ENCODE data around the gene TRIO. TPM values are rescaled to one million over a fixed set of nuclear protein-coding genes. Genes with fewer than 3 reads are reported as not detected.
"Not testable (repeated sequence)": the region's sequence is repeated elsewhere in the genome, so short reads cannot be mapped to it uniquely, and the experiment has no call there.

The TRIO gene
- total RNA-seq, 3 donors from 2014 or later, result 4.6 to 6.6 (median 5.7) TPM

DNA sequence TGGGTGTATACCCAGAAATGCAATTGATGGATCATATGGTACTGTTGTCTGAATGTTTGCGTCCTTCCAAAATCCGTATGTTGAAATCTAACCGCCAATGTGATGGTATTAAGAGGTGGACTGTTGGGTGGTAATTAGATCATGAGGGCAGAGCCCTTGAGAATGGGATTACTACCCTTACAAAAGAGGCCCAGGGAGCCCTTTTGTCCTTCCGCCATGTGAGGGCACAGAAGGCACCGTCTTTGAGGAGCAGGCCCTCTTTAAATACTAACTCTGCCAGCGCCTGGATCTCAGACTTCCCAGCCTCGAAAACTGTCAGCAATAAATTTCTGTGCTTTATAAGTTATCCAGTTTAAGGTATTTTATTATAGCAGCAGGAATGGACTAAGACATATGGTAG, 282.4 kb downstream of the TRIO start:
- DNase-seq, result no peak
- H3K4me3 Mint-ChIP-seq, result no peak overlapping the region
- ATAC-seq, result no peak
- no peaks in the 10 kb centered on the region for H3K36me3 Mint-ChIP-seq (ENCODE audit: insufficient read depth)
- no peaks in the 10 kb centered on the region for H3K27me3 Mint-ChIP-seq (ENCODE audit: low read depth)
- peaks cover 4% of the 10 kb centered on the region for H3K4me1 Mint-ChIP-seq (ENCODE audit: low read depth)
- no peaks in the 10 kb centered on the region for H3K9me3 Mint-ChIP-seq

DNA sequence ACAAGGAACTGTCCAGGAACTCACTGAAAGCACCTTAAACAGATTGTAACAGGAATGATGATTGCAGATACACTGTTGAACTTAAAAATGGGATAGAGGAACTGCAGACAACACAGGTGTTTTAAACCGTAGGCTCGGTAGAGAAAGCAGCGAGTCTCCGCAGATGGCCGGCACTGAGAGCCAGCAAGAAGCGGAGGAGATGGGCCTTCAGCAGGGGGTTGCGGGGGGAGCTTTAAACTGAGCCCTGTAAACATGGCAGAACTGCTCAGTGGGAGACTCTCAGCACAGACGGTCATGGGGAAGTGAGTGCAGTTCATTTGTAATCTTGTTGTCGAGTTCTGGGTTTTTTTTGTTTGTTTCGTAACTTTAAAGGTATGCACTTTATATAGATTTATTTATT, 283.4 kb downstream of the TRIO start:
- Mint-ChIP-seq H3K4me1 (ENCODE audit: low read depth) (peaks cover 4% of the 10 kb centered on the region), H3K4me3 (no peak overlapping the region), H3K9me3 (no peaks in the 10 kb centered on the region), H3K36me3 (ENCODE audit: insufficient read depth) (no peaks in the 10 kb centered on the region), H3K27me3 (ENCODE audit: low read depth) (no peaks in the 10 kb centered on the region)
- no peak for ATAC-seq
- no peak for DNase-seq

DNA sequence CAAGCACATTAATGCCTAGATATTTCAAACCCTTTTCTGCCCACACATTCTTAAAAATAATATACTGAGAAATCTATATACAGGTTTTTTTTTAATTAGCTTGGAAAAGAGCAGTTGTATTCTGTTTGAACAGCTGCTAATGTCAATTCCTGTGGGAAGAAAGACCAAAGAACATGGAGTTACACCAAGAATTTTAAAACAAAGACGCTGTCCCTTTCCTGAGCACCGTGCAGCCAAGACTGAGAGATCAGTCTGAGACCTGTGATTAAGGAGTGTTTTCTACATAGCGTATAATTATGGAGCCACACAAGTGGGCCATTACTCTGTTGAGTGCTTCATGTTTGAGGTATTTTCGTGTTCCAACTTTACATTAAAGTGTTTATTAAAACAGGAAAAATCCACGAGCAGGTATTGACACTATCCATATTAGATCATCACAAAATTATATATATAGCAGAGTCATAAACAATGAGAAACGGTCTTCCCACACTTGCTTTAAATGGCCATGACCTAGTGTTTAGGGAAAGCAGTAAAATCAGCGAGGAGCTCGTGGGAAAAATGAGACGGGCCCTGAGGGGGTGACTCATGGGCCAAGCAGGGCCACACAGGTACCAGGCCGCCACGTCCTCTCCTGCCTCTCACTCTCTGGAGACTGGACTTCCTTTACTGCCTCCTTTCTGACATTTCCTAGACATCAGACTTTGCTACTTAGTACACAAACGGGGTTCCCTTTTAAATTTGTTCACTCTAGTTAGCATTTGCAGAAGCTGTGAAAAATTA, 285.4 kb downstream of the TRIO start:
- Mint-ChIP-seq H3K4me3 (no peak overlapping the region), H3K9me3 (no peaks in the 10 kb centered on the region), H3K36me3 (ENCODE audit: insufficient read depth) (no peaks in the 10 kb centered on the region), H3K27me3 (ENCODE audit: low read depth) (no peaks in the 10 kb centered on the region), H3K4me1 (ENCODE audit: low read depth) (peaks cover 4% of the 10 kb centered on the region)
- ATAC-seq, result no peak
- DNase-seq, result no peak

DNA sequence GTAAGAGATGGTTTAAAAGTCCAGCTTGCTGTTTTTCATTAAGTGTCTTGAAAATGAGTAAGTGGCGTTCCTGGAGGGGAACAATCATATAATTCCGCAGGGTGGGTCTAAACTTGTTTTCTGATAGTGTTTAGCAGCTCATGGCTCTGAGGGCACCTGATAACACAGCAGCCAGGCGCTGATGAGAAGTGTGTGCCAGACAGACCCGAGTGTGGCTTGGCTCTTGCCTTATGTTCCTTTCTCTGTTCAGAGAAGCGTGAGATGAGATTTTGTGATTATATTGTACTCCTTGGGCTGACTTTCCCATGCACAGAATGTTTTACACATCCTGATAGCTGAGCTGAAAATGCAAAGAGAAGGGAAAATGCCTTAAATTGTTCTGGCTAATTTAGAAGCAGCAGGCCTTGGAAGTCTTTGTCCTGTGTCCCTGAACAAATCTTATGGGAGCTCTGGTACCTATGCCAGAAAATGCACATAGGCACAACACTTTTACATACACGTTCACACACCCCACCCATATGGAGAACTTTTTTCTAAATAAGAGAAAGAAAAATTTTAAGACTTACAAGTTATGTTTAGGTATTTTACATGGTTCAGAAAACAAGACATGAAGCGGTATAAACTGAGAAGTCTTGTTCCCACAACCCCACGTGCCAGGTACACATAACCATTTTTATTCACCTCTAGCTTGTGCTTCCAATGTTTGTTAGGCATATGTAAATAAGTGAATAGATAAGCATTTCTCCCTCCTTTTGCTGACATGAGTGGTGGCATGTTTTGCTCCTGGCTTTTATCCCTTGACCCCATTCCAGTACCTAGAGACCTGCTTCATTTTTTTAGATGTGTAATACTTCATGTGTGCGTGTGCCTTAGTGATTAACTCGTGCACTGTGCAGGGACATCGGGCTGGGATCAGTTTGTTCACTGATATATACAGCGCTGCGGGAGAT, 286.2 kb downstream of the TRIO start:
- Mint-ChIP-seq H3K4me1 (ENCODE audit: low read depth) (peaks cover 2% of the 10 kb centered on the region), H3K36me3 (ENCODE audit: insufficient read depth) (no peaks in the 10 kb centered on the region), H3K27me3 (ENCODE audit: low read depth) (no peaks in the 10 kb centered on the region), H3K4me3 (no peak overlapping the region), H3K9me3 (no peaks in the 10 kb centered on the region)
- no peak for ATAC-seq
- DNase-seq, result no peak

DNA sequence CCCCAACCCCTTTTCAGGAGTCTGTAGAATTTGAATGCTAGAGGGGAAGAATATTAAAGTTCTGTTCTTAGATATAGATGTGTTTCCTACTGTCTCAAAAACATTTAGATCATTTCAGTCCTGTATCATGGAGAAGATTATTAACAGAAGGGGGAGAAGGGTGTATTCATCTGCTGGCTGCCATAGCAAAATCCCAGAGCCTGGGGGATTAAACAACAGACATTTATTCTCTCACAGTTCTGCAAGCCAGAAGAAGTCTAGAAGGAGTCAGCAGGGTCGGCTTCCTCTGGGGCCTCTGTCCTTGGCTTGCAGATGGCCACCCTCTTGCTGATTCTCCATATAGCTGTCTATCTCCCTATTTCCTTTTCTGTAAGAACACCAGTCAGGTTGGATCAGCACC, 288.4 kb downstream of the TRIO start:
- Mint-ChIP-seq H3K4me1 (ENCODE audit: low read depth) (no peaks in the 10 kb centered on the region), H3K4me3 (no peak overlapping the region), H3K36me3 (ENCODE audit: insufficient read depth) (no peaks in the 10 kb centered on the region), H3K9me3 (no peaks in the 10 kb centered on the region), H3K27me3 (ENCODE audit: low read depth) (no peaks in the 10 kb centered on the region)
- DNase-seq (no peak), ATAC-seq (no peak)

DNA sequence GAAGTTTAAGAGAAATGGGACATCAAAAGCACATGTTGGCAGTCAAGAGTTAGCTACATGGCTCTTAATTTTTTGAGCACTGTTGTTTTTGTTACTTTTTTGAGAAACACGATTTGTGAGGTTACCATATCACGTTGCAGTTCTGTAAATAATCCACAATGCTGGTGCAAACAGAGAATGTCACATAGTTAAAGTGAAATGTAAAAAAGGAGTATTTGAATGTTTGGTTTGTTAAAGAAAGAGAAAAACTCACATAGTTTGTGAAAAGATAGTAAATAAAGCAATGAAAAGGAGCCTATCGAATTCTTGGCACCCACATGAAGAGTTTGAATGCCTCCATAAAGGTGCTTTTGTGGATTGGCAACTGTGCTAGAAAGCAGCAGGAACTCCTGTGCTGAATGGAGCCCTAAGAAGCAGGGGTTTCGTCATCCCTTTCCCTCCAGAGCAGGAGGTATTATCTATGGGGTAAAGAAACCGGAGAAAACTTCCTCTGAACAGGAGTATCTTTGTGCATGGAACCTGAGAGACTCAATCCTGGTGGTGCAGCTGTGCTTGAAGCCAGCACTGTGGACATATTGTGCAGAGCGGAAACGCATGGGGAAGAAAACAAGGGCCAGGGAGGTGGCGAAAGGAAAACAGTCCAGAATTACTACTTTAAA, 289.9 kb downstream of the TRIO start:
- no peak overlapping the region for H3K4me3 Mint-ChIP-seq
- no peak for ATAC-seq
- DNase-seq, result no peak
- peaks cover 3% of the 10 kb centered on the region for H3K4me1 Mint-ChIP-seq (ENCODE audit: low read depth)
- no peaks in the 10 kb centered on the region for H3K36me3 Mint-ChIP-seq (ENCODE audit: insufficient read depth)
- H3K27me3 Mint-ChIP-seq (ENCODE audit: low read depth), result no peaks in the 10 kb centered on the region
- H3K9me3 Mint-ChIP-seq, result no peaks in the 10 kb centered on the region

DNA sequence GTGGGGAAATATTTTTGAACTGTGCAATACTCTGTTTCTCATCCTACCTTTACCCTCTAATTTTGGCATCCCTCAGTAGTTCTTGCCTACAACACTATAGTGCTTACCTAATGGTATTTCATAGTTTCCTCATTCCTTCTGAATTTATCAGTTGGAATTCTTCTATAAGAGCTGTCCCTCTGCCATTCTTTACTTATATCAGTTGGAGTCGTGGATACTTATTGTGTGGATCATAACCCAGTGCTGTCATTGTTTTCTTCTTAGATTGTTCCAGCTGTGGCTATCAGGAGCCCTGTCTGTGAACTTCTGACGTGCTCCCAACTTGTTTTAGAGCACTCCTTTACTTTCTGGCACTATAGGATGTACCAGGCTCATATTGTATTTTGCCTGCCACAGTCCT, 292.3 kb downstream of the TRIO start:
- Mint-ChIP-seq H3K4me3 (no peak overlapping the region), H3K4me1 (ENCODE audit: low read depth) (peaks cover 8% of the 10 kb centered on the region), H3K36me3 (ENCODE audit: insufficient read depth) (no peaks in the 10 kb centered on the region), H3K27me3 (ENCODE audit: low read depth) (no peaks in the 10 kb centered on the region), H3K9me3 (no peaks in the 10 kb centered on the region)
- DNase-seq, result no peak
- ATAC-seq, result no peak

DNA sequence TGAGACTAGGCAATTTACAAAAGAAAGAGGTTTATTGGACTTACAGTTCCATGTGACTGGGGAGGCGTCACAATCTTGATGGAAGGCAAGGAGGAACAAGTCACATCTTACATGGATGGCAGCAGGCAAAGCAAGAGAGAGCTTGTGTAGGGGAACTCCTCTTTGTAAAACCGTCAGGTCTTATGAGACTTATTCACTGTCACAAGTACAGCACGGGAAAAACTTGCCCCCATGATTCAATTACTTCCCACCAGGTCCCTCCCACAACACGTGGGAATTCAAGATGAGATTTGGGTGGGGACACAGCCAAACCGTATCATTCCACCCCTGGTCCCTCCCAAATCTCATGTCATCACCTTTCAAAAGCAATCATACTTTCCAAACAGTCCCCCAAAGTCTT, 293.0 kb downstream of the TRIO start:
- H3K4me3 Mint-ChIP-seq; H3K36me3 Mint-ChIP-seq (ENCODE audit: insufficient read depth); ATAC-seq; H3K27me3 Mint-ChIP-seq (ENCODE audit: low read depth); H3K4me1 Mint-ChIP-seq (ENCODE audit: low read depth); H3K9me3 Mint-ChIP-seq; DNase-seq: not testable (repeated sequence)

DNA sequence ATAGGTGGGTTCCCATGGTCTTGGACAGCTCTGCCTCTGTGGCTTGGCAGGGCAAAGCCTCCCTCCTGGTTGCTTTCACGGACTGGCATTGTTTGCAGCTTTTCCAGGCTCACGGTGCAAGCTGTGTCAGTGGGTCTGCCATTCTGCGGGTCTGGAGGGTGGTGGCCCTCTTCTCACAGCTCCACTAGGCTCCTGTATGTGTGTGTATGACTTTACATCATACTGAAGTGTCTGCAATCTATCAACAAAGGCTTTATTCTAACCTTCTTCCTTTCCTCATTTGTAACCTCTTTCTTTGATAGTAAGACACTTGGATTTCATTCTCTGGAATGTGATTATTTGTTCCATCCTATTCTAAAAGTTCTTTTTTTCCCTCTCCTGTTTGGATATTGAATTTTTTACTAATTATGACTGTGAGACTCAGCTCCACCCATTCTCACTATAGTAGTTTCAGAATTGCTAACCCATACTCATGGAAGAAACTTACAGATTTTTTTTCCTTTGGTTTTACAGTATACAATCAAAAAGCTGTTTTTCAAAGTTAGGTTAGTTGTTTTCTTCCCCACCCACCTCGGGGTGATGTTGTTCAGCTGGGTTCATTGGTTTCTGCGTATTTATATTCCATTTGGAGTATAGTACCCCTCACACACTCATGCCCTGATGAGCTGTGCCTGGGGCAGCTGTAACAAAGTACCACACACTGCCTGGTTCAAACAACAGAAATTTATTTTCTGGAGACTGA, 293.8 kb downstream of the TRIO start:
- DNase-seq, result no peak
- Mint-ChIP-seq H3K36me3 (ENCODE audit: insufficient read depth) (no peaks in the 10 kb centered on the region), H3K27me3 (ENCODE audit: low read depth) (no peaks in the 10 kb centered on the region), H3K9me3 (no peaks in the 10 kb centered on the region), H3K4me1 (ENCODE audit: low read depth) (peaks cover 8% of the 10 kb centered on the region), H3K4me3 (no peak overlapping the region)
- peak; percentile 43 to 58 for ATAC-seq

DNA sequence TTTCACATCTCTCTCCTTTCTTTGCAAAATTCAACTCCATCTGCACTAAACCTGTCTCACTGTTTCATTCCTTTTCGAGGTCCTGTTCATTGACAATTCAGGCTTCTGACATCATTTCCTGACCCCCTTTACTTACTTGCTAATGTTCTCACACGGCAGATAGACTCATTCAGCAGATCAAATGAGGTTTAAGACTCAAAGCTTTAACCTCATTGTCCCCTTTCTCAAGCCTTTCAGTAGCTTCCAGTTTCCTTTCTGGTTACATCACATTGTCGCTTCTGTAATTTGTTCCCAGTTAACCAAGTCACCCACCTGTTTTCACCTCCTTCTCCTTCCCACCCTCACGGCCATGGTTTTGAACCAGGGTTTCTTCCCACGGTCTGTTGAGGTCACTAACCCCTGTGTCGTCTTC, 295.1 kb downstream of the TRIO start:
- ATAC-seq (peak; percentile 23 to 48), DNase-seq (no peak)
- Mint-ChIP-seq H3K4me3 (no peak overlapping the region), H3K27me3 (ENCODE audit: low read depth) (no peaks in the 10 kb centered on the region), H3K4me1 (ENCODE audit: low read depth) (peaks cover 8% of the 10 kb centered on the region), H3K9me3 (no peaks in the 10 kb centered on the region), H3K36me3 (ENCODE audit: insufficient read depth) (no peaks in the 10 kb centered on the region)

DNA sequence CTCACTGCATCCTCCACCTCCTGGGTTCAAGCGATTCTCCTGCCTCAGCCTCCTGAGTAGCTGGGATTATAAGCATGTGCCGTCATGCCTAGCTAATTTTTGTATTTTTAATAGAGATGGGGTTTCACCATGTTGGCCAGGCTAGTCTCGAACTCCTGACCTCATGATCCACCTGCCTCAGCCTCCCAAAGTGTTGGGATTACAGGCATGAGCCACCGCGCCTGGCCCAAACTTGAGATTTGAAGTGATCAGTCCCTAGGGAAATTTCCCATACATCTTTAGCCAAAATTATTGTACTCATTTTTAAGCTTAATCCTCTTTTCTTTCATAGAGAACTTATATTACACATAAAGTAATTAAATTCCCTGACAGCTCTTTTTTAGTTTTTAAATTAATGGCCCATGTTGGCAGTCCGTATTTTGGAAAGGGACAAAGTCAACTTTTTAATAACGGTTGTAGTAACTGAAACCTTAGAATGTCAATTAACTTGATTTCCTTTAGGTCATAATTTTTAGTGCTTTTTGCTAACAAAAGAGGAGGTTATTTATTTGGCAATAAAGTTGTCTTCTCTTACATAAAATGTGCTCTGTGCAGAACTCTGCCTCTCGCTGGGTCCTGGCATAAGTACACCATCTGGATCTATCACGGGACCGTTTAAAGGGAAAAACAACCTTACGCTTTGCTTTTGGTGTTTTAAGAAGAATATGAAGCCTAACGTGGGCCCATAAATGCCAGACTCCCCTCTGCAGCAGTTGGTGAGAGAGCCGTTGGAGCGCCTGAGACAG, 296.1 kb downstream of the TRIO start:
- peaks cover 8% of the 10 kb centered on the region for H3K4me1 Mint-ChIP-seq (ENCODE audit: low read depth)
- DNase-seq (no peak), ATAC-seq (no peak)
- H3K27me3 Mint-ChIP-seq (ENCODE audit: low read depth), result no peaks in the 10 kb centered on the region
- H3K36me3 Mint-ChIP-seq (ENCODE audit: insufficient read depth), result no peaks in the 10 kb centered on the region
- no peak overlapping the region for H3K4me3 Mint-ChIP-seq
- no peaks in the 10 kb centered on the region for H3K9me3 Mint-ChIP-seq

DNA sequence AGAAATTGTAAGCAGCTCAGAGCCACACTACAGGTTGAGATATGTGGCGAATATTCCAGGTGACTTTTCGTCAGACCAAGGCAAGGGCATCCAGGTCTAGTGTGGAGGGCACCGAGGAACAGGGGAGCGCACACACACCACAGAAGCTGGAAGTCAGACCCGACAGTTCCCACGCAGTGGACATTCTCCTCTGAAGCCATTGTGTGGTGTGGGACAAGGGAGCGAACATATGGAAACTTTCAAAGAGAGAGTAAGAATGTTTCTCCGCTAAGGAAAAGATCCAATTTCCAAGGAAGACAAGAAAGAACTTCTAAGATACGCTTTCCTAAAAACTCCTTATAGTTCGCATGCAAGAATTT, 297.1 kb downstream of the TRIO start:
- DNase-seq, result no peak
- Mint-ChIP-seq H3K4me3 (no peak overlapping the region), H3K4me1 (ENCODE audit: low read depth) (peaks cover 8% of the 10 kb centered on the region), H3K27me3 (ENCODE audit: low read depth) (no peaks in the 10 kb centered on the region), H3K36me3 (ENCODE audit: insufficient read depth) (no peaks in the 10 kb centered on the region), H3K9me3 (no peaks in the 10 kb centered on the region)
- ATAC-seq, result no peak

DNA sequence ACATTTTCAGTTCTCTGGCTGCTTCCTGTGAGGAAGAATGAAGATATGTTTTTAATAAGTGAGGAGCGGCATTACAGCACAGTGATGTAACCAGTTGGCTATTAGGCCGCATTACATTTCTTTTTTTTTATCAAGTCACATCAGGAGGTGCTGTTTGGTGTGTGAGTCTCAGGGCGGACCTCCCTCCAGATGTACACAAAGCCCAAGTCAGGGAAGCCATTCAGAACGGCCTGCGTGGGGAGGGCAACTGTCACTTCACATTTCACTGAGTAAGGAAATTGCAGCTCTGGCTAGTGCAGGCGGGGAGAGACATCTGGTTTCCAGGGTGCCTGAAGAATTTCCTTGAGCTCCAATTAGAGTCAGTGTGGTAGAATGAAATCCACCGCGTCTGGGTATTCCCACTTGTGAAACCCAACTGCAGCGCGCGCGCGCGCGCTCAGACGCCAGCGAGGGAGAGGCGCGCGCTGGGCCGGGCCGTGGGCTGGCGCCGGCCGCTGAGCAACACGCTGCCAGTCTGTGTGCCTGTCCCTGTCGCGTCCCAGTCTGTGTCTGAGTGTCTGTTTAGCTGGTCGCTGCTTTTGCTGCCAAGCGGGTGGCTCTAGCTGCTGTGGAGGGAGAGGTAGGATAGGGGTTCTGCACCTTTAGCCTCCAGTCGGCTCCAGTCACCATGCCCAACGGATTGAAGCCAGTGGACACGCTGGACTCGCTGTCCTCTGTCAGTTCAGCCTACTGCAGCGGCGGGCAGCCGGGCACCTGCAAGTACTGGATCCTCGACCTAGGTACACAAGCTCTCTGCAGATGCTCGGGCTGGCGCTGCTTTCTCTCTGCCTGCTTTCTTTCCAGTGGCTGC, 297.7 kb downstream of the TRIO start:
- Mint-ChIP-seq H3K4me1 (ENCODE audit: low read depth) (peaks cover 8% of the 10 kb centered on the region), H3K27me3 (ENCODE audit: low read depth) (no peaks in the 10 kb centered on the region), H3K9me3 (no peaks in the 10 kb centered on the region), H3K4me3 (no peak overlapping the region), H3K36me3 (ENCODE audit: insufficient read depth) (no peaks in the 10 kb centered on the region)
- DNase-seq (no peak), ATAC-seq (no peak)

Measured in activated T-cell treated with anti-CD3 and anti-CD28 coated beads, Interleukin-2, amount 50 U/mL, for 4 hours (primary cell).